ENCODE data around the gene HDAC4. TPM values are rescaled to one million over a fixed set of nuclear protein-coding genes. Genes with fewer than 3 reads are reported as not detected.
A peak's percentile ranks its signal among the peaks of the same experiment; 100 is the strongest.

Gene HDAC4
- polyA plus RNA-seq, 1 donor = 20.2 TPM

- no peak for DNase-seq
Measured at GRCh38 chr2:239265681-239266433, 135.0 kb downstream of the HDAC4 start.

- peak; percentile 43 for DNase-seq
Measured at GRCh38 chr2:239264838-239265651, 135.8 kb downstream of the HDAC4 start.

DNA sequence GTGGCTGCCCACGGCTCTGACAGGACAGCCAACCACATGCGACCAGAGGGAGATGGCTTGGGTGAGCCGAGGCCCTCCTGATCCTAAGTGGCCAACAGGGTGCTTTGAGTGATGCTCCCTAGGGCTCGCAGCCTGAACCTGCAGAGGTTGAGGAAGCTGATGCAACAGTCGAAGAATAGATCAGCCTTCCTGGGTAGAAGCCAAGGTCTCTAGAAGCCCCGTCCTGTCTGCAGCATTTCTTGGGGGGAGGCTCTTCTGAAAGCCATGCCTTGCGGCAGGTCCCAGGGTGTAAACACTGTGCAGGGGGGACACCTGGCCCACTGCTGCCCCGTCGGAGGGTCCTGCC is 136.4 kb downstream of the HDAC4 start:
- peak; percentile 63 for DNase-seq

DNA sequence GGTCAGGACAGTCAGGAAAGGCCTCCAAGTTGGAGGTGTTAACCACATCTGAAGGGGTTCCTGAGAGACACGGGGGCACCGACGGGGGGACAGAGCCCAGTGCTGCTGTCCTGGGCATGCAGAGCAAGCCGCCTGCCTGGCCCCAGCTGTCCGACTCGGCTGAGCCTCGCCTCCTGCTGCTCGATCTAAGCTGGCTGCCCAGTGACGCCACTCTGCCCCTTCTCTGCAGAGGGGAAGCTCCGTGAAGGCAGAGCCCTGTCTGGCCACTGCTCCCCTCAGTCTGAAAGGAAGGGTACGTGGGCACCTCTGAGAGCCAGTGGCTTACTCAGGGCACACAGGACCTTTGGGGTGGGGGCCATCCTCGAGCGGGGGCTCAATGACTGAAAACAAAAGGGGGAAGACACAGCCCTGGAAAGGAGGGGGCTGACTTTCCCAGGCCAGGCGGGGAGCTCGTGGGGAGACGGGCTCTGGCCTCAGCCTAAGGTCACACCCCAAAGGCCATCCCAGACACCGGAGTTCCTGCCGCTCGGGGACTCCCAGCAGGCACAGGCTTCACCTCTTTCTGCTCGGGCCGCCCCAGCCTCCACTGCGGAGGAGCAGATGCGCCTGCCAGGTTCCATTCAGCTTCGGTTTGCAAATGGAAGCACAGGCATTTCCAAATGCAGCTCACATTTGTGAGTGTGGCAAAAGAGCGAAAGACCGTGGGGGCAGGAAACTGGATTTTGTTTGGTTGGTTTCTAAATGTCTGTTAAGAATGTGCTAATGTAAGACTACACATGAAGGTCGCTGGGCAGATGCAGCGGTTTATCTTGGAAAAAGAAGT is 136.9 kb downstream of the HDAC4 start:
- no peak for DNase-seq

GRCh38 chr2:239263231-239263630 is 137.6 kb downstream of the HDAC4 start:
- no peak for DNase-seq

- no peak for DNase-seq
Measured at GRCh38 chr2:239262484-239263230, 138.2 kb downstream of the HDAC4 start.

DNA sequence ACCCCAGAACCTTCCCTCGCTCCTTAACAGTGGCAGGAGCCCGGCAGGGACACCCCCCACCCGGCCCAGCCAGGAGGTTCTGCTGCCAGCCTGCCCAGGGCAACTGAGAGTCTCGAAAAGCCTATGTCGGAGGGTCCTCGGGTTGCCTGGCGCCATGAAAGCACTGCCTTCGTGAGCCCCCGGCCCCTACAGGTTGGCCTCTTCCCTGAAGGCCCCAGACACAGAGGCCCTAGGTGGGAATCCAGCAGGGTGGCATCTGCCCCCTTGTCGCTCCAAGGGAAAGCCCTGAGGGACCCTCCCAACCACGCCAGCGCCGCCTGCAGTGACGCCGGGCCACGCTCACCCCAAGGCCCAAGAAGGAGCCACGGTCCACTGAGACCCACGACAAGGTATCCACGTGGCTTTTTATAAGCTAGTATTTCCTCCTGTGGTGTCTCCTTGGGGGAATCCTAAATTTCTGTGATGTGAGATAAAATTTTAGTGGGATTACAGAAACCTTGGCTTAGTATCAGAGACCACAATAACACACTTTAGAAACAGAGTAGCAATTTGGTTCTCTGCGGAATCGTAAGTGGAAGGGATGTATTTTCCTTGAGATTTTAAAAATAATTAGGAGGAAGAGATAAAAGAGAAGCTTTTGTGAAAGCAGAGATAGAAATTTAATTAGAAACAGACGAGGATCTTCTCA is 138.9 kb downstream of the HDAC4 start:
- DNase-seq = no peak

- no peak for DNase-seq
Measured at GRCh38 chr2:239261356-239261755, 139.5 kb downstream of the HDAC4 start.

GRCh38 chr2:239260546-239261327 is 140.1 kb downstream of the HDAC4 start:
- no peak for DNase-seq

- no peak for DNase-seq
Measured at GRCh38 chr2:239259603-239260298, 141.1 kb downstream of the HDAC4 start.

- no peak for DNase-seq
Measured at GRCh38 chr2:239259173-239259572, 141.6 kb downstream of the HDAC4 start.

- no peak for DNase-seq
Measured at GRCh38 chr2:239258248-239258647, 142.6 kb downstream of the HDAC4 start.

- DNase-seq = no peak
Measured at GRCh38 chr2:239257511-239257937, 143.3 kb downstream of the HDAC4 start.

DNA sequence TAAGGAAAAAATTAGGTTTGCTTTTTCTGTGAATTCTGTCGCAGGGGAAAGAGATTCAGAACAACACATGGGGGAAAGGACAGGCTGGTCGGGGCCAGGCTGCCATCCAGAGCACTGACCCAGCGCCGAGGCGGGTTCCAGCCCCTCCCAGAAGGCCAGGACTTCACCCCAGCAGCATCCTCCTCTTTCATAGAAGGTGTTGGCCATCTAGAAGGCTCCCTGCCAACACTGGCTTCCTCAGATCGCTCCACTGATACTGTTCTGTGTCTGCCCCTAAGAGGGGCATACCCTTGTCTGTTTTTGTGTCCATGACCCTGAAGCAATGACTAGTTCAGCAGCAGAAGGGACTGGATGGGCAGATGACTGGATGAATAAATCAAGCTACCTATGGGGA is 144.5 kb downstream of the HDAC4 start:
- DNase-seq = no peak

DNA sequence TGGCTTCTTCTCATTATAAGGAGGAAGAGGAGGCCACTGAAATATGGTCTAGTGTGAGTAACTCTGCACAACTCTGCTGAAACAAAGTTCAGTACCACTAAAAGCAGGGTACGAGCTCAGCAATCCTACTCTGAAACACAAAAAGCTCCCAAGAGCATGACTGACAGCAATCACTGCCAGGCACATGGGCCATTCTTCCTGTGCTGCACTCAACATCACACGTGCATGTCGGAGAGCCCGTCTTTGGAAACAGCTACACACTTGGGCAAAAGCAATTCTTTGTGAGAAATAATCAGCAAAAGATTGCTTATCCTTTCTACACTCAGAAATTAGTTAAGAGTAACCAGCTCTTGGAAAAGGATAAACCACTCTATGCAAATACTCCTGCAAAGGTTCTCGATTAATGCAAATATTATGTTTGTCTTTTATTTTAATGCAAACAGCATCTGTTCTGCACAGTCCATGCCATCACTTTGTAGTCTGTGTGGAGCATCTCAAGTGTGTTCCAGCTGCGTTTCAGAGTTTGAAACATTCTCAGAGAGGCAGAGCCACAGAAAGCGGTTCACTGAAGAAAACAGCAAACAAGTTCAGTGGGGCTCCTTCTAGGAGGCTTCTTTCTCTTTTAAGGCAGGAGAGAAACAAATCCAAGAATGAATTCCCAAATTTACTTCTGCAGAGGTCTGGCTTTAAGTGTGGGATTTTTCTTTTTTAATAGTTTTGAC is 145.0 kb downstream of the HDAC4 start:
- no peak for DNase-seq

DNA sequence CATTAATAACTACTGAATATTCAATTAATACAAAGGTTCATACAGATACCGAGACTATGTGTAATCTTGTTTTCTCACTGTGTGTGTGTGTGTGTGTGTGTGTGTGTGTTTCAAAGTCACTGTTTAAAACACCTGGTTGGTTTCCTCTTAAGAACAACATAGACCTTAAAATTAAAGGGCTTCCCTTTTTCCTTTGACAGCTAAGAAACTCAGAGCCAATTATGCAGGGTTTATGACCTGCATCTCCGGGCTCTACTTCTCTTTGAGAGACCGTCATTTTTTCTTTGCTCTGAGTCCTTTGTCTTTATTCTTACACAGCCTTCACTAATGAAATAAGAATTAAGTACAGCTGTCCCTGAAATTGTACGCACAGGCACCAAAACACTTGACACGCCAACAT is 145.6 kb downstream of the HDAC4 start:
- no peak for DNase-seq

- DNase-seq = no peak
Measured at GRCh38 chr2:239253701-239254436, 147.0 kb downstream of the HDAC4 start.

- DNase-seq = no peak
Measured at GRCh38 chr2:239253264-239253663, 147.6 kb downstream of the HDAC4 start.

DNA sequence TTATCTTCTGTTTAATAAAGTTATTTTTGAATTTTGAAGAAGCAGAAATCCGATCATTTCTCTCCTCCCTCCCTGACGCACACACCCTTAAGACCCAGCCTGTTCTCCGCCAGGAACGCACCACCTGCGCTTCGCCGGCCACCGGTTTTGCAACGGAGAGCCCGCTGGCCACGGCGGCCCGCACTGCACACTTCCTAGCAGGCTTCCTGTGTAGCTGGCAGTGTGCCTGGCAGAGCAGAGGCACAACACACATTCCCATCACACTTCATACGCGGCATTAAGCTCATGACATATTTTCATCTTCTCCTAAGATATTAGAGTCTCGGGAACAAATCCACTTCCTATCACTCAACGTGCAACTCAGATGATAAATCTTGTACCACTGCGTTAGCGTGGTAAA is 148.0 kb downstream of the HDAC4 start:
- DNase-seq = no peak

All from hindlimb muscle (tissue), 1 donor.